Ovary (tissue), 3 donors: Measurements from ENCODE around the gene C19orf47.

Source experiments
- EP300 ChIP-seq: sonication (generic); formaldehyde crosslinking; IDR thresholded peaks from one replicate; pipeline ENCODE4 v1.6.1; 2017; ENCODE audit warnings: antibody characterized with exemption
- POLR2A ChIP-seq: fragments of 450-650 bp; IDR thresholded peaks from one replicate; pipeline ENCODE4 v1.6.1; 2017; ENCODE audit warnings: antibody characterized with exemption, mild to moderate bottlenecking, moderate library complexity
- TF ChIP-seq, protein P1 (sequence below), 3 donors: fragments of 450-650 bp in 2 of 3; fragments of 200-600 bp in 1 of 3; IDR thresholded peaks; one replicate each; pipeline versions ENCODE4 v1.5.1 to v1.8.0; 2016 to 2022; ENCODE audit warnings: antibody characterized with exemption in 3 of 3, mild to moderate bottlenecking in 1 of 3
- donor health status: DM: no; HTN: no; CAD: no.

- TF ChIP-seq, protein P1, sequence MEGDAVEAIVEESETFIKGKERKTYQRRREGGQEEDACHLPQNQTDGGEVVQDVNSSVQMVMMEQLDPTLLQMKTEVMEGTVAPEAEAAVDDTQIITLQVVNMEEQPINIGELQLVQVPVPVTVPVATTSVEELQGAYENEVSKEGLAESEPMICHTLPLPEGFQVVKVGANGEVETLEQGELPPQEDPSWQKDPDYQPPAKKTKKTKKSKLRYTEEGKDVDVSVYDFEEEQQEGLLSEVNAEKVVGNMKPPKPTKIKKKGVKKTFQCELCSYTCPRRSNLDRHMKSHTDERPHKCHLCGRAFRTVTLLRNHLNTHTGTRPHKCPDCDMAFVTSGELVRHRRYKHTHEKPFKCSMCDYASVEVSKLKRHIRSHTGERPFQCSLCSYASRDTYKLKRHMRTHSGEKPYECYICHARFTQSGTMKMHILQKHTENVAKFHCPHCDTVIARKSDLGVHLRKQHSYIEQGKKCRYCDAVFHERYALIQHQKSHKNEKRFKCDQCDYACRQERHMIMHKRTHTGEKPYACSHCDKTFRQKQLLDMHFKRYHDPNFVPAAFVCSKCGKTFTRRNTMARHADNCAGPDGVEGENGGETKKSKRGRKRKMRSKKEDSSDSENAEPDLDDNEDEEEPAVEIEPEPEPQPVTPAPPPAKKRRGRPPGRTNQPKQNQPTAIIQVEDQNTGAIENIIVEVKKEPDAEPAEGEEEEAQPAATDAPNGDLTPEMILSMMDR (IDR thresholded peaks at IDR 0.05): no peak
- TF ChIP-seq EP300 (no peak), POLR2A (no peak)
These were observed 6.4 kb downstream of the C19orf47 start for GRCh38 chr19:40341601-40342482.
